Liver (tissue), 9 donors: Measurements from ENCODE around the gene DENND11. TPM values are rescaled to one million over a fixed set of nuclear protein-coding genes. Genes with fewer than 3 reads are reported as not detected.

Source experiments
- DNase-seq: peaks from one replicate; pipeline ENCODE4 v3.0.0-alpha.2; 2017; ENCODE audit warnings: low spot score
- H3K27ac ChIP-seq, 2 donors: one replicate each; pipeline ENCODE4 v1.7.0; 2013; ENCODE audit warnings: inconsistent platforms in 2 of 2, low read length in 2 of 2, control low read depth in 1 of 2, low read depth in 1 of 2, mild to moderate bottlenecking in 1 of 2
- H3K27me3 ChIP-seq, 4 donors: one replicate each; pipeline versions ENCODE4 v1.6.1 to v1.7.0; 2013; ENCODE audit warnings: low read length in 3 of 4, inconsistent platforms in 1 of 4, mild to moderate bottlenecking in 1 of 4, moderate library complexity in 1 of 4; ENCODE audit not compliant: control insufficient read depth in 4 of 4, insufficient read depth in 4 of 4
- H3K36me3 ChIP-seq, 4 donors: one replicate each; pipeline versions ENCODE4 v1.6.1 to v1.7.0; 2013; ENCODE audit warnings: low read length in 3 of 4, mild to moderate bottlenecking in 3 of 4, low read depth in 1 of 4, moderate library complexity in 1 of 4; ENCODE audit not compliant: control insufficient read depth in 4 of 4, insufficient read depth in 3 of 4
- H3K4me1 ChIP-seq, 4 donors: one replicate each; pipeline versions ENCODE4 v1.6.1 to v1.7.0; 2013; ENCODE audit warnings: low read length in 3 of 4, mild to moderate bottlenecking in 3 of 4, moderate library complexity in 1 of 4; ENCODE audit not compliant: control insufficient read depth in 4 of 4, insufficient read depth in 4 of 4
- H3K4me3 ChIP-seq, 3 donors: one replicate each; pipeline versions ENCODE4 v1.6.1 to v1.7.0; 2013; ENCODE audit warnings: low read length in 3 of 3, control low read depth in 1 of 3, low read depth in 1 of 3, mild to moderate bottlenecking in 1 of 3
- H3K9ac ChIP-seq, 2 donors: one replicate each; pipeline ENCODE4 v1.7.0; 2013; ENCODE audit warnings: low read length in 2 of 2, mild to moderate bottlenecking in 2 of 2, moderate library complexity in 2 of 2, control low read depth in 1 of 2, low read depth in 1 of 2
- H3K9me3 ChIP-seq, 4 donors: one replicate each; pipeline versions ENCODE4 v1.6.1 to v1.7.0; 2013; ENCODE audit warnings: low read length in 3 of 4; ENCODE audit not compliant: control insufficient read depth in 4 of 4
- ATF3 ChIP-seq: IDR thresholded peaks from 2 replicates; pipeline ENCODE4 v1.6.1; 2016; ENCODE audit warnings: antibody characterized with exemption
- FOXA1 ChIP-seq: IDR thresholded peaks from 2 replicates; pipeline ENCODE4 v1.6.1; 2016; ENCODE audit warnings: antibody characterized with exemption
- HNF4A ChIP-seq, 2 donors: conservative IDR thresholded peaks; 2 replicates each; pipeline ENCODE4 v1.6.1; 2016; ENCODE audit warnings: antibody characterized with exemption in 2 of 2, mild to moderate bottlenecking in 2 of 2
- HNF4G ChIP-seq: IDR thresholded peaks from 2 replicates; pipeline ENCODE4 v1.6.1; 2016; ENCODE audit warnings: antibody characterized with exemption
- JUND ChIP-seq, 2 donors: IDR thresholded peaks; 2 replicates each; pipeline ENCODE4 v1.6.1; 2016; ENCODE audit warnings: antibody characterized with exemption in 2 of 2
- NR2F2 ChIP-seq: IDR thresholded peaks from 2 replicates; pipeline ENCODE4 v1.6.1; 2016; ENCODE audit warnings: antibody characterized with exemption
- REST ChIP-seq: IDR thresholded peaks from 2 replicates; pipeline ENCODE4 v1.6.1; 2016; ENCODE audit warnings: antibody characterized with exemption, mild to moderate bottlenecking
- RXRA ChIP-seq, 2 donors: IDR thresholded peaks; 2 replicates each; pipeline ENCODE4 v1.6.1; 2017 to 2018; ENCODE audit warnings: antibody characterized with exemption in 2 of 2, mild to moderate bottlenecking in 1 of 2
- TAF1 ChIP-seq: conservative IDR thresholded peaks from 2 replicates; pipeline ENCODE4 v1.6.1; 2016; ENCODE audit warnings: antibody characterized with exemption, mild to moderate bottlenecking
- YY1 ChIP-seq: IDR thresholded peaks from 2 replicates; pipeline ENCODE4 v1.6.1; 2016; ENCODE audit warnings: antibody characterized with exemption, mild to moderate bottlenecking
- ZBTB33 ChIP-seq: IDR thresholded peaks from 2 replicates; pipeline ENCODE4 v1.6.1; 2016; ENCODE audit warnings: antibody characterized with exemption
- WGBS: extraction: QIAGEN DNeasy Blood & Tissue Kit; methylation state at CpG from one replicate; pipeline ENCODE4 v1.1.7; 2013; 5-methylcytosine and 5-hydroxymethylcytosine counted together
- polyA plus RNA-seq, 2 donors: library from polyadenylated mRNA; stranded (reverse) in 1 of 2; unstranded in 1 of 2; fragments of 200-250 nt in 1 of 2; fragments of >200 nt in 1 of 2; fragmentation: Nextera tagmentation in 1 of 2; extraction: Ambion mirVana in 1 of 2; gene quantifications; one replicate each; pipeline versions ENCODE4 v1.2.1 to v1.2.3, GENCODE V29; 2013 to 2015
- total RNA-seq, 2 donors: library from RNA; depleted of rRNA; stranded (reverse); fragments of >200 nt; gene quantifications; one replicate each; pipeline ENCODE4 v1.2.3, GENCODE V29; 2014
- TF ChIP-seq, protein P1 (sequence below): fragments of 150-350 bp; IDR thresholded peaks from 2 replicates; pipeline ENCODE4 v1.5.1; 2017; ENCODE audit warnings: improper control_type of control experiment, low read depth, low read length; ENCODE audit not compliant: missing input control
- donor health status: healthy.
- donor health status: healthy.
- donor health status: healthy.
- donor health status: healthy.
- donor health status: healthy.

DENND11 gene
- total and polyA plus RNA-seq, 4 donors, result 8.4 to 48.4 (median 12.8) TPM

- H3K9me3 ChIP-seq, result no peaks in the 10 kb centered on the region
- no peak for DNase-seq
- no peak overlapping the region for H3K4me3 ChIP-seq
- no peak for TF ChIP-seq YY1
- TF ChIP-seq HNF4A (conservative IDR thresholded peaks at IDR 0.05), result no peak
- TF ChIP-seq FOXA1, result no peak
- TF ChIP-seq TAF1, result no peak
- TF ChIP-seq, protein P1, sequence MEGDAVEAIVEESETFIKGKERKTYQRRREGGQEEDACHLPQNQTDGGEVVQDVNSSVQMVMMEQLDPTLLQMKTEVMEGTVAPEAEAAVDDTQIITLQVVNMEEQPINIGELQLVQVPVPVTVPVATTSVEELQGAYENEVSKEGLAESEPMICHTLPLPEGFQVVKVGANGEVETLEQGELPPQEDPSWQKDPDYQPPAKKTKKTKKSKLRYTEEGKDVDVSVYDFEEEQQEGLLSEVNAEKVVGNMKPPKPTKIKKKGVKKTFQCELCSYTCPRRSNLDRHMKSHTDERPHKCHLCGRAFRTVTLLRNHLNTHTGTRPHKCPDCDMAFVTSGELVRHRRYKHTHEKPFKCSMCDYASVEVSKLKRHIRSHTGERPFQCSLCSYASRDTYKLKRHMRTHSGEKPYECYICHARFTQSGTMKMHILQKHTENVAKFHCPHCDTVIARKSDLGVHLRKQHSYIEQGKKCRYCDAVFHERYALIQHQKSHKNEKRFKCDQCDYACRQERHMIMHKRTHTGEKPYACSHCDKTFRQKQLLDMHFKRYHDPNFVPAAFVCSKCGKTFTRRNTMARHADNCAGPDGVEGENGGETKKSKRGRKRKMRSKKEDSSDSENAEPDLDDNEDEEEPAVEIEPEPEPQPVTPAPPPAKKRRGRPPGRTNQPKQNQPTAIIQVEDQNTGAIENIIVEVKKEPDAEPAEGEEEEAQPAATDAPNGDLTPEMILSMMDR, result no peak
- TF ChIP-seq HNF4G, result no peak
- TF ChIP-seq REST, result no peak
- TF ChIP-seq RXRA (IDR thresholded peaks at IDR 0.05), result no peak
- H3K9ac ChIP-seq, result no peak overlapping the region
- 89% methylated on average over 3 of the region's 3 CpGs for WGBS
- no peaks in the 10 kb centered on the region for H3K36me3 ChIP-seq
- no peak overlapping the region for H3K27ac ChIP-seq
- peaks cover 16 to 56% (median 44%) of the 10 kb centered on the region in 4 donors for H3K4me1 ChIP-seq
- H3K27me3 ChIP-seq, result no peaks in the 10 kb centered on the region
Measured at GRCh38 chr7:141693082-141693481, 8.9 kb downstream of the DENND11 start.

- 94% methylated on average over 4 of the region's 4 CpGs for WGBS
- no peaks in the 10 kb centered on the region for H3K36me3 ChIP-seq
Measured at GRCh38 chr7:141691961-141692360, 10.0 kb downstream of the DENND11 start.

More at GRCh38 chr7:141691961-141692360, 10.0 kb downstream of the DENND11 start:
- H3K4me3 ChIP-seq, result no peak overlapping the region
- no peak for DNase-seq
- TF ChIP-seq JUND (IDR thresholded peaks at IDR 0.05) (no peak), NR2F2 (no peak), ATF3 (no peak), RXRA (IDR thresholded peaks at IDR 0.05) (no peak), ZBTB33 (no peak)
- peaks cover 14 to 50% (median 41%) of the 10 kb centered on the region in 4 donors for H3K4me1 ChIP-seq
- no peak overlapping the region for H3K9ac ChIP-seq
- H3K27me3 ChIP-seq, result no peaks in the 10 kb centered on the region
- H3K9me3 ChIP-seq, result no peaks in the 10 kb centered on the region
- H3K27ac ChIP-seq, result no peak overlapping the region
